OCI-LY3 (cell line): ENCODE results near the gene EBI3.
A peak's percentile ranks its signal among the peaks of the same experiment; 100 is the strongest.
"Not testable (repeated sequence)": the region's sequence is repeated elsewhere in the genome, so short reads cannot be mapped to it uniquely, and the experiment has no call there.

Experiments
- H2AFZ ChIP-seq: fragments of 200-600, 300-600 bp; shearing (Covaris generic); 2 replicates; pipeline ENCODE4 v1.6.0; 2014; ENCODE audit warnings: antibody characterized with exemption, low read depth, low read length
- H3K27ac ChIP-seq: fragments of 200-600, 300-600 bp; sonication (generic); 2 replicates; pipeline ENCODE4 v1.5.1; 2014; ENCODE audit warnings: mild to moderate bottlenecking, low read length, moderate library complexity, mixed read lengths
- H3K27me3 ChIP-seq: fragments of 200-600, 300-600 bp; sonication (generic); 2 replicates; pipeline ENCODE4 v1.6.1; 2014; ENCODE audit warnings: low read depth, low read length, mixed read lengths
- H3K36me3 ChIP-seq: fragments of 200-600, 300-600 bp; sonication (generic); replicated peaks from 2 replicates; pipeline ENCODE3; 2014; ENCODE audit warnings: low read depth, low read length, mixed read lengths
- H3K4me1 ChIP-seq: fragments of 300-600, 200-600 bp; sonication (generic); 2 replicates; pipeline ENCODE4 v1.6.1; 2014; ENCODE audit warnings: low read length, mixed read lengths
- H3K4me2 ChIP-seq: fragments of 200-600, 300-600 bp; sonication (generic); 2 replicates; pipeline ENCODE4 v1.6.1; 2014; ENCODE audit warnings: low read length, mixed read lengths
- H3K4me3 ChIP-seq: fragments of 300-600, 200-600 bp; sonication (generic); 2 replicates; pipeline ENCODE4 v1.5.1; 2014; ENCODE audit warnings: antibody characterized with exemption, mild to moderate bottlenecking, low read length, moderate library complexity
- H3K79me2 ChIP-seq: fragments of 300-600, 200-600 bp; shearing (Covaris generic); 2 replicates; pipeline ENCODE4 v1.6.1; 2014; ENCODE audit warnings: mild to moderate bottlenecking, low read length, mixed read lengths
- H3K9ac ChIP-seq: fragments of 300-600, 200-600 bp; shearing (Covaris generic); 2 replicates; pipeline ENCODE4 v1.6.0; 2014; ENCODE audit warnings: mild to moderate bottlenecking, low read length, moderate library complexity
- H3K9me3 ChIP-seq: fragments of 200-600, 300-600 bp; shearing (Covaris generic); 2 replicates; pipeline ENCODE4 v1.6.1; 2014; ENCODE audit warnings: low read length, mixed read lengths; ENCODE audit not compliant: insufficient read depth
- H4K20me1 ChIP-seq: fragments of 200-600, 300-600 bp; sonication (generic); 2 replicates; pipeline ENCODE4 v1.6.1; 2016; ENCODE audit warnings: low read length, mixed read lengths; ENCODE audit not compliant: insufficient read depth
- CTCF ChIP-seq: fragments of 200-600, 300-600 bp; sonication (generic); IDR thresholded peaks from 2 replicates; pipeline ENCODE4 v1.5.1; 2014; ENCODE audit warnings: antibody characterized with exemption, low read length, low read depth
- EZH2phosphoT487 ChIP-seq: fragments of 200-600 bp; shearing (Covaris generic); IDR thresholded peaks from 2 replicates; pipeline ENCODE4 v1.6.1; 2018; ENCODE audit warnings: antibody characterized with exemption, mixed run types, low read depth

EBI3 gene

GRCh38 chr19:4225885-4226284, 3.4 kb upstream of the EBI3 start:
- Histone ChIP-seq H3K79me2 (peaks cover 37% of the 10 kb centered on the region), H3K27me3 (no peaks in the 10 kb centered on the region), H3K9ac (no peak overlapping the region), H3K4me3 (no peak overlapping the region), H3K36me3 (peaks cover 13% of the 10 kb centered on the region), H3K9me3 (no peaks in the 10 kb centered on the region), H3K27ac (no peak overlapping the region), H3K4me1 (peaks cover 43% of the 10 kb centered on the region), H4K20me1 (peaks cover 2% of the 10 kb centered on the region), H3K4me2 (no peak overlapping the region), H2AFZ (no peak overlapping the region)
- TF ChIP-seq CTCF (no peak), EZH2phosphoT487 (no peak)

- Histone ChIP-seq H3K27ac (peak overlapping the region; percentile 97), H2AFZ (no peak overlapping the region)
Observed at GRCh38 chr19:4227771-4228170, 1.6 kb upstream of the EBI3 start.

GRCh38 chr19:4228765-4229178, 551 bp upstream of the EBI3 start:
- no peak for TF ChIP-seq CTCF
- TF ChIP-seq EZH2phosphoT487 = no peak
- peak overlapping the region; percentile 99 for H3K9ac ChIP-seq

More at GRCh38 chr19:4227771-4228170, 1.6 kb upstream of the EBI3 start:
- Histone ChIP-seq H3K79me2 (peaks cover 55% of the 10 kb centered on the region), H3K4me3 (peak overlapping the region; percentile 93), H3K4me2 (peak overlapping the region; percentile 92), H4K20me1 (peaks cover 11% of the 10 kb centered on the region), H3K9me3 (no peaks in the 10 kb centered on the region), H3K36me3 (peaks cover 27% of the 10 kb centered on the region), H3K4me1 (peaks cover 53% of the 10 kb centered on the region), H3K27me3 (no peaks in the 10 kb centered on the region), H3K9ac (peak overlapping the region; percentile 99)
- no peak for TF ChIP-seq CTCF

GRCh38 chr19:4230237-4230636, 914 bp downstream of the EBI3 start:
- Histone ChIP-seq H3K4me1 (peaks cover 62% of the 10 kb centered on the region), H3K27ac (peak overlapping the region; percentile 97), H4K20me1 (peaks cover 33% of the 10 kb centered on the region), H3K4me2 (peak overlapping the region; percentile 92), H3K9ac (peak overlapping the region; percentile 99), H3K36me3 (peaks cover 49% of the 10 kb centered on the region), H3K79me2 (peaks cover 79% of the 10 kb centered on the region), H3K4me3 (peak overlapping the region; percentile 93)
- not testable (repeated sequence) for H3K27me3 ChIP-seq, H2AFZ ChIP-seq, H3K9me3 ChIP-seq

More at GRCh38 chr19:4228765-4229178, 551 bp upstream of the EBI3 start:
- Histone ChIP-seq H3K36me3 (peaks cover 37% of the 10 kb centered on the region), H3K27me3 (no peaks in the 10 kb centered on the region), H3K27ac (peak overlapping the region; percentile 97), H3K4me2 (peak overlapping the region; percentile 92), H3K4me3 (peak overlapping the region; percentile 93), H3K9me3 (no peaks in the 10 kb centered on the region), H3K79me2 (peaks cover 65% of the 10 kb centered on the region), H3K4me1 (peaks cover 61% of the 10 kb centered on the region), H4K20me1 (peaks cover 21% of the 10 kb centered on the region), H2AFZ (peak overlapping the region; percentile 64; the same call in 1 of the 2 replicates)

- not testable (repeated sequence) for H3K9me3 ChIP-seq, H2AFZ ChIP-seq, H3K27me3 ChIP-seq
- Histone ChIP-seq H3K4me3 (peak overlapping the region; percentile 93), H3K27ac (peak overlapping the region; percentile 97), H4K20me1 (peaks cover 39% of the 10 kb centered on the region), H3K79me2 (peaks cover 85% of the 10 kb centered on the region), H3K36me3 (peaks cover 57% of the 10 kb centered on the region), H3K4me1 (peaks cover 51% of the 10 kb centered on the region), H3K4me2 (peak overlapping the region; percentile 92), H3K9ac (0 out of 2 replicates have a peak overlapping the region, but pooled peaks have one; percentile 99)
Observed at GRCh38 chr19:4231521-4231920, 2.2 kb downstream of the EBI3 start.

- not testable (repeated sequence) for H3K9ac ChIP-seq, H3K9me3 ChIP-seq, H2AFZ ChIP-seq, H3K27me3 ChIP-seq
- peak overlapping the region; percentile 15; the same call in 1 of the 2 replicates for H3K4me2 ChIP-seq
- peak overlapping the region; percentile 9; the same call in 1 of the 2 replicates for H3K4me3 ChIP-seq
- peaks cover 63% of the 10 kb centered on the region for H3K36me3 ChIP-seq
- H3K27ac ChIP-seq = peak overlapping the region; percentile 42; the same call in 1 of the 2 replicates
- peaks cover 45% of the 10 kb centered on the region for H4K20me1 ChIP-seq
- H3K79me2 ChIP-seq = peaks cover 90% of the 10 kb centered on the region
- H3K4me1 ChIP-seq = peaks cover 47% of the 10 kb centered on the region
Observed at GRCh38 chr19:4232139-4232538, 2.8 kb downstream of the EBI3 start.
